Measurements from ENCODE around the gene IL10RB. TPM values are rescaled to one million over a fixed set of nuclear protein-coding genes. Genes with fewer than 3 reads are reported as not detected.

IL10RB gene
- total and polyA plus RNA-seq, 2 of the 8 experiments (the other 6 are each of a cell fraction or from before 2014, with no cell fraction given) = 2.7 to 3.2 TPM

GRCh38 chr21:33279330-33279820 lies 13.2 kb downstream of the IL10RB start:
- ChIA-PET CTCF (ENCODE audit: partially characterized antibody) (interaction anchor here (0.7 kb wide), 2 partner anchors 14 to 339 kb away, joined by 3 read pairs; no protein-coding TSS in a partner anchor), POLR2A (ENCODE audit: partially characterized antibody) (interaction anchor here (1.1 kb wide), 1 partner anchor 13 kb away, joined by 4 read pairs; the partner anchor contains the start of gene IL10RB)
- H4K8ac ChIP-seq (ENCODE audit: extremely low read depth, insufficient read depth, low read length) = no peak overlapping the region
- H3K4ac ChIP-seq (replicated peaks; ENCODE audit: insufficient read length, low read depth, low read length) = no peak overlapping the region
- 91% methylated on average over 3 of the region's 3 CpGs; no CpG with 5 or more reads in 1 of the 2 experiments for WGBS, 2 experiments (ENCODE audit: extremely low coverage in 1 of 2, insufficient coverage in 1 of 2, insufficient read length in 1 of 2, insufficient replicate concordance in 2 of 2, low coverage in 1 of 2, low lambda C conversion rate in 2 of 2, missing lambda C conversion rate in 1 of 2)
- FAIRE-seq (no peak), DNase-seq (ENCODE audit: low read depth in 1 of 2, low spot score in 2 of 2) (no peak)
- H3K18ac ChIP-seq (ENCODE audit: extremely low read depth, low read length) = no peak overlapping the region
- no peaks in the 10 kb centered on the region for H3K27me3 ChIP-seq (replicated peaks in 1 of 4; ENCODE audit: control insufficient read depth in 3 of 4, extremely low read depth in 1 of 4, insufficient read depth in 3 of 4, low read length in 3 of 4)
- no peak overlapping the region for H3K4me2 ChIP-seq (ENCODE audit: insufficient read depth in 1 of 2, low read depth in 2 of 2, low read length in 2 of 2)
- no peak overlapping the region for H2BK12ac ChIP-seq (ENCODE audit: low read depth, low read length)
- H3K23me2 ChIP-seq (ENCODE audit: low read depth, low read length) = no peaks in the 10 kb centered on the region
- H4K20me1 ChIP-seq (replicated peaks in 1 of 2; ENCODE audit: control insufficient read depth in 1 of 2, insufficient read depth in 2 of 2, low read length in 2 of 2) = no peaks in the 10 kb centered on the region
- H4K91ac ChIP-seq (replicated peaks; ENCODE audit: insufficient read length, low read length) = no peak overlapping the region
- H3K27ac ChIP-seq (ENCODE audit: low read depth, low read length) = no peak overlapping the region
- no peak overlapping the region for H2BK15ac ChIP-seq (ENCODE audit: low read length)
- no peak overlapping the region for H2BK20ac ChIP-seq (ENCODE audit: low read length)
- no peaks in the 10 kb centered on the region for H3K4me1 ChIP-seq (replicated peaks in 1 of 4; ENCODE audit: control insufficient read depth in 3 of 4, insufficient read depth in 4 of 4, low read length in 3 of 4)
- H3K56ac ChIP-seq (replicated peaks; ENCODE audit: insufficient read length, low read depth, low read length) = no peak overlapping the region
- H3K9ac ChIP-seq (replicated peaks in 1 of 4; ENCODE audit: extremely low read depth in 1 of 4, low read depth in 3 of 4, low read length in 3 of 4) = no peak overlapping the region
- H3K9me3 ChIP-seq (ENCODE audit: insufficient read depth in 2 of 2, low read depth in 1 of 2, low read length in 1 of 2) = no peaks in the 10 kb centered on the region
- H3K79me1 ChIP-seq (ENCODE audit: low read depth, low read length) = no peaks in the 10 kb centered on the region
- no peaks in the 10 kb centered on the region for H3K79me2 ChIP-seq (ENCODE audit: control insufficient read depth in 1 of 2, insufficient read depth in 2 of 2, low read length in 2 of 2)
- no peaks in the 10 kb centered on the region for H3K36me3 ChIP-seq (ENCODE audit: control insufficient read depth in 2 of 4, insufficient read depth in 4 of 4, low read length in 3 of 4)
- H4K5ac ChIP-seq (ENCODE audit: insufficient read length, low read depth, low read length) = no peak overlapping the region
- H3K4me3 ChIP-seq (ENCODE audit: extremely low read depth in 1 of 4, insufficient read depth in 2 of 4, low read depth in 3 of 4, low read length in 4 of 4) = no peak overlapping the region
- H2AFZ ChIP-seq (ENCODE audit: low read length) = no peak overlapping the region
- H2BK120ac ChIP-seq (replicated peaks; ENCODE audit: low read depth, low read length) = no peak overlapping the region
- no peak overlapping the region for H3K14ac ChIP-seq (ENCODE audit: insufficient read length)
- no peak overlapping the region for H3K23ac ChIP-seq (ENCODE audit: insufficient read length)
- no peak overlapping the region for H2BK5ac ChIP-seq (ENCODE audit: low read depth, low read length)
- no peak overlapping the region for H2AK5ac ChIP-seq (ENCODE audit: low read depth, low read length)
- TF ChIP-seq ATF3 (IDR thresholded peaks at IDR 0.05; ENCODE audit: insufficient read depth, low read depth, low read length) (no peak), SRF (IDR thresholded peaks at IDR 0.05; ENCODE audit: low read depth, low read length) (no peak), SP4 (IDR thresholded peaks at IDR 0.05; ENCODE audit: low read length) (no peak), TAF7 (optimal IDR thresholded peaks at IDR 0.05; ENCODE audit: borderline replicate concordance, low read depth, low read length) (no peak), RAD21 (IDR thresholded peaks at IDR 0.05 in 1 of 2, conservative IDR thresholded peaks at IDR 0.05 in 1 of 2; ENCODE audit: low read depth in 2 of 2, low read length in 2 of 2) (no peak), CBX8 (IDR thresholded peaks at IDR 0.05; ENCODE audit: borderline replicate concordance, low read depth, low read length) (no peak), RFX5 (IDR thresholded peaks at IDR 0.05; ENCODE audit: borderline replicate concordance, low read depth, low read length) (no peak), POU5F1 (IDR thresholded peaks at IDR 0.05; ENCODE audit: low read depth, low read length) (no peak), MAFK (IDR thresholded peaks at IDR 0.05; ENCODE audit: low read depth, low read length) (no peak), JUN (IDR thresholded peaks at IDR 0.05; ENCODE audit: low read depth, low read length) (no peak), SIX5 (IDR thresholded peaks at IDR 0.05; ENCODE audit: low read depth, low read length) (no peak), SAP30 (IDR thresholded peaks at IDR 0.05; ENCODE audit: insufficient read depth, insufficient replicate concordance, low read length) (no peak)
- TF ChIP-seq, protein P1, sequence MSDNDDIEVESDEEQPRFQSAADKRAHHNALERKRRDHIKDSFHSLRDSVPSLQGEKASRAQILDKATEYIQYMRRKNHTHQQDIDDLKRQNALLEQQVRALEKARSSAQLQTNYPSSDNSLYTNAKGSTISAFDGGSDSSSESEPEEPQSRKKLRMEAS (IDR thresholded peaks at IDR 0.05) = no peak

All from H1 (cell line).